OCI-LY7 (cell line): ENCODE results near the gene CTSA. TPM values are rescaled to one million over a fixed set of nuclear protein-coding genes. Genes with fewer than 3 reads are reported as not detected.

ENCODE experiments used
- BruUV-seq: library from RNA; stranded (reverse); fragments of 400-500 nt; replicated peaks from 2 replicates; lab custom pipeline; 2021; lab: Mats Ljungman, UMichigan
- CTCF ChIA-PET: fragments of 300-600 bp; sonication (Branson Sonifier 250); formaldehyde crosslinking; loops from one replicate; lab custom pipeline; 2022; ENCODE audit warnings: antibody characterized with exemption; ENCODE audit not compliant: unreplicated experiment; lab: Charles Lee
- POLR2A ChIA-PET: fragments of 300-600 bp; sonication (Branson Sonifier 250); formaldehyde crosslinking; loops from one replicate; lab custom pipeline; 2022; ENCODE audit warnings: antibody characterized with exemption; lab: Charles Lee
- DNase-seq: peaks from one replicate; pipeline ENCODE4 v3.0.0-alpha.2; 2015; ENCODE audit warnings: low spot score
- H2AFZ ChIP-seq: fragments of 200-600 bp; sonication (generic), shearing (Covaris generic); 2 replicates; pipeline ENCODE4 v1.6.1; 2014; ENCODE audit warnings: mild to moderate bottlenecking, antibody characterized with exemption, low read length, moderate library complexity
- H3K27ac ChIP-seq: fragments of 200-600 bp; sonication (generic); 2 replicates; pipeline ENCODE4 v1.5.1; 2014; ENCODE audit warnings: mixed run types, low read depth, mild to moderate bottlenecking, moderate library complexity, low read length, inconsistent platforms; ENCODE audit not compliant: poor library complexity, severe bottlenecking
- H3K36me3 ChIP-seq: fragments of 200-600 bp; sonication (generic); 2 replicates; pipeline ENCODE4 v1.6.1; 2014; ENCODE audit warnings: mild to moderate bottlenecking, antibody characterized with exemption, low read length, moderate library complexity, mixed read lengths; ENCODE audit not compliant: insufficient read depth
- H3K4me1 ChIP-seq: fragments of 200-600 bp; sonication (generic); 2 replicates; pipeline ENCODE4 v1.5.1; 2014; ENCODE audit warnings: mild to moderate bottlenecking, low read length; ENCODE audit not compliant: insufficient read depth, poor library complexity, severe bottlenecking
- H3K4me2 ChIP-seq: fragments of 200-600 bp; sonication (generic); 2 replicates; pipeline ENCODE4 v1.6.1; 2014; ENCODE audit warnings: mild to moderate bottlenecking, low read length
- H3K4me3 ChIP-seq: fragments of 200-600 bp; sonication (generic); 2 replicates; pipeline ENCODE4 v1.5.1; 2014; ENCODE audit warnings: mild to moderate bottlenecking, low read depth, low read length; ENCODE audit not compliant: poor library complexity, severe bottlenecking
- H3K79me2 ChIP-seq: fragments of 200-600 bp; sonication (generic); 2 replicates; pipeline ENCODE4 v1.6.1; 2016; ENCODE audit warnings: low read depth, mild to moderate bottlenecking, low read length, moderate library complexity, mixed read lengths; ENCODE audit not compliant: insufficient read depth
- H3K9me2 ChIP-seq: fragments of 200-600 bp; sonication (generic); 2 replicates; pipeline ENCODE4 v1.6.1; 2016; ENCODE audit warnings: mild to moderate bottlenecking, low read length, mixed read lengths; ENCODE audit not compliant: insufficient read depth
- H3K9me3 ChIP-seq: fragments of 200-600 bp; sonication (generic); 2 replicates; pipeline ENCODE4 v1.6.1; 2014; ENCODE audit warnings: mild to moderate bottlenecking, mixed run types, low read length, mixed read lengths
- H4K20me1 ChIP-seq: fragments of 200-600 bp; sonication (generic); 2 replicates; pipeline ENCODE4 v1.6.1; 2014; ENCODE audit warnings: mild to moderate bottlenecking, antibody characterized with exemption, low read length, moderate library complexity, mixed read lengths; ENCODE audit not compliant: insufficient read depth
- CTCF ChIP-seq: fragments of 200-600 bp; sonication (generic); conservative IDR thresholded peaks from 2 replicates; pipeline ENCODE4 v1.5.1; 2014; ENCODE audit warnings: mild to moderate bottlenecking, antibody characterized with exemption, low read length, moderate library complexity, mixed read lengths
- EZH2phosphoT487 ChIP-seq: fragments of 200-600 bp; sonication (generic); IDR thresholded peaks from 2 replicates; pipeline ENCODE4 v1.6.1; 2018; ENCODE audit warnings: low read depth, borderline replicate concordance, mild to moderate bottlenecking, mixed run types, antibody characterized with exemption, low read length, moderate library complexity, mixed read lengths
- intact Hi-C: fragments of 100-400 bp; cut with micrococcal nuclease; formaldehyde crosslinking; loops from one replicate; pipeline ENCODE4 v1.10.0; 2022; ENCODE audit not compliant: unreplicated experiment
- total RNA-seq, 2 experiments: library from RNA; depleted of rRNA in 1 of 2; stranded (reverse); fragments of >200 nt in 1 of 2; shearing (Covaris generic) in 1 of 2; gene quantifications; 2 replicates each; pipeline ENCODE4 v1.2.3, GENCODE V29; 2014 to 2022

Gene CTSA
- total RNA-seq, 2 experiments from 2014 or later = 27.1 to 36.4 TPM

- DNase-seq = no peak
- intact Hi-C loops = no loop called here
- H3K4me3 ChIP-seq = no peak overlapping the region
- no peak overlapping the region for H2AFZ ChIP-seq
- H3K4me1 ChIP-seq = no peaks in the 10 kb centered on the region
- no peak overlapping the region for H3K27ac ChIP-seq
- no peaks in the 10 kb centered on the region for H3K9me2 ChIP-seq
- H3K9me3 ChIP-seq = no peaks in the 10 kb centered on the region
- no peak for TF ChIP-seq CTCF
- TF ChIP-seq EZH2phosphoT487 = no peak
- H4K20me1 ChIP-seq = no peaks in the 10 kb centered on the region
- H3K4me2 ChIP-seq = no peak overlapping the region
- H3K36me3 ChIP-seq = peaks cover 64% of the 10 kb centered on the region
- H3K79me2 ChIP-seq = peaks cover 23% of the 10 kb centered on the region
- POLR2A ChIA-PET = interaction anchor here (0.7 kb wide), 1 partner anchor 31 kb away, joined by 4 read pairs; no protein-coding TSS in a partner anchor
- BruUV-seq = no TSS peak
- CTCF ChIA-PET = no interaction called here
Observed at GRCh38 chr20:45938727-45939438, 47.7 kb downstream of the CTSA start.

DNA sequence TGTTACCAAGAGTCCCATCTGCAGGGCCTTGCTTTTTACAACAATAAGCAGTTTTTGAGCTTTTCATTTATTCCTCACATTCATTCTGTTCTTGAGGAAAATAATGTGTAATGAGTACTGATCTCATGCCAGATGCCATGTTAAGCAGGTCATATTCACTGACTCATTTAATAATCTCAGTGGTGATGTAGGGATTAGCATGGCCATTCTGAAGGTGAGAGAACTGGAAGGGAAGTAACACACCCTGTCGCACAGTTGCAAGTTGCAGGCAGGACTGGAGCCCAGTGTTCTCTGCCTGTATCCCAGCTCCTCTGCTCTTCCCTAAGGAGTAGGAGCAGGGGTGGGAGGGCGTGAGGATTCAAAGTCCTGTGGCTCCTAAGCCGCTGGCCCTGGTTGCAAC is 48.9 kb downstream of the CTSA start:
- Histone ChIP-seq H2AFZ (no peak overlapping the region), H3K79me2 (peaks cover 23% of the 10 kb centered on the region), H3K9me3 (no peaks in the 10 kb centered on the region), H3K9me2 (no peaks in the 10 kb centered on the region), H3K27ac (no peak overlapping the region), H3K36me3 (peaks cover 76% of the 10 kb centered on the region), H3K4me2 (no peak overlapping the region), H4K20me1 (no peaks in the 10 kb centered on the region), H3K4me1 (no peaks in the 10 kb centered on the region), H3K4me3 (no peak overlapping the region)
- ChIA-PET CTCF (no interaction called here), POLR2A (no interaction called here)
- no peak for DNase-seq
- intact Hi-C loops = no loop called here
- BruUV-seq = no TSS peak
- TF ChIP-seq EZH2phosphoT487 = no peak
- TF ChIP-seq CTCF = no peak

GRCh38 chr20:45940469-45940868 is 49.3 kb downstream of the CTSA start:
- POLR2A ChIA-PET = no interaction called here
- CTCF ChIA-PET = no interaction called here
- DNase-seq = no peak

More at GRCh38 chr20:45940469-45940868, 49.3 kb downstream of the CTSA start:
- Histone ChIP-seq H3K27ac (no peak overlapping the region), H3K4me1 (no peaks in the 10 kb centered on the region), H3K4me3 (no peak overlapping the region), H3K4me2 (no peak overlapping the region), H2AFZ (no peak overlapping the region), H3K36me3 (peaks cover 80% of the 10 kb centered on the region), H3K9me3 (no peaks in the 10 kb centered on the region), H3K9me2 (no peaks in the 10 kb centered on the region), H3K79me2 (peaks cover 20% of the 10 kb centered on the region), H4K20me1 (no peaks in the 10 kb centered on the region)
- TF ChIP-seq CTCF = no peak
- TF ChIP-seq EZH2phosphoT487 = no peak
- no TSS peak for BruUV-seq
- intact Hi-C loops = no loop called here
